ENCODE measurements around the gene SYNE1.
A peak's percentile ranks its signal among the peaks of the same experiment; 100 is the strongest.

The SYNE1 gene

GRCh38 chr6:152099446-152100182 lies 537.5 kb downstream of the SYNE1 start:
- DNase-seq (ENCODE audit: low read depth) = no peak
- TF ChIP-seq, protein P1, sequence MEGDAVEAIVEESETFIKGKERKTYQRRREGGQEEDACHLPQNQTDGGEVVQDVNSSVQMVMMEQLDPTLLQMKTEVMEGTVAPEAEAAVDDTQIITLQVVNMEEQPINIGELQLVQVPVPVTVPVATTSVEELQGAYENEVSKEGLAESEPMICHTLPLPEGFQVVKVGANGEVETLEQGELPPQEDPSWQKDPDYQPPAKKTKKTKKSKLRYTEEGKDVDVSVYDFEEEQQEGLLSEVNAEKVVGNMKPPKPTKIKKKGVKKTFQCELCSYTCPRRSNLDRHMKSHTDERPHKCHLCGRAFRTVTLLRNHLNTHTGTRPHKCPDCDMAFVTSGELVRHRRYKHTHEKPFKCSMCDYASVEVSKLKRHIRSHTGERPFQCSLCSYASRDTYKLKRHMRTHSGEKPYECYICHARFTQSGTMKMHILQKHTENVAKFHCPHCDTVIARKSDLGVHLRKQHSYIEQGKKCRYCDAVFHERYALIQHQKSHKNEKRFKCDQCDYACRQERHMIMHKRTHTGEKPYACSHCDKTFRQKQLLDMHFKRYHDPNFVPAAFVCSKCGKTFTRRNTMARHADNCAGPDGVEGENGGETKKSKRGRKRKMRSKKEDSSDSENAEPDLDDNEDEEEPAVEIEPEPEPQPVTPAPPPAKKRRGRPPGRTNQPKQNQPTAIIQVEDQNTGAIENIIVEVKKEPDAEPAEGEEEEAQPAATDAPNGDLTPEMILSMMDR (IDR thresholded peaks at IDR 0.05; ENCODE audit: control insufficient read depth, extremely low read depth, insufficient read depth) = no peak
- H3K4me3 ChIP-seq (ENCODE audit: low read depth, low read length) = no peak overlapping the region

DNA sequence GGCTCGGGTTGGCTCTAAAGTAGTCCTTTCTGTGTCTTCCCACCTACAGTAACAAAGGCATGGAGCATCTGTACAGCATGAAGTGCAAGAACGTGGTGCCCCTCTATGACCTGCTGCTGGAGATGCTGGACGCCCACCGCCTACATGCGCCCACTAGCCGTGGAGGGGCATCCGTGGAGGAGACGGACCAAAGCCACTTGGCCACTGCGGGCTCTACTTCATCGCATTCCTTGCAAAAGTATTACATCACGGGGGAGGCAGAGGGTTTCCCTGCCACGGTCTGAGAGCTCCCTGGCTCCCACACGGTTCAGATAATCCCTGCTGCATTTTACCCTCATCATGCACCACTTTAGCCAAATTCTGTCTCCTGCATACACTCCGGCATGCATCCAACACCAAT lies 538.5 kb downstream of the SYNE1 start:
- no peak overlapping the region for H3K4me3 ChIP-seq (ENCODE audit: low read depth, low read length)
- no peak for DNase-seq (ENCODE audit: low read depth)
- TF ChIP-seq, protein P1 (IDR thresholded peaks at IDR 0.05; ENCODE audit: control insufficient read depth, extremely low read depth, insufficient read depth) = no peak

DNA sequence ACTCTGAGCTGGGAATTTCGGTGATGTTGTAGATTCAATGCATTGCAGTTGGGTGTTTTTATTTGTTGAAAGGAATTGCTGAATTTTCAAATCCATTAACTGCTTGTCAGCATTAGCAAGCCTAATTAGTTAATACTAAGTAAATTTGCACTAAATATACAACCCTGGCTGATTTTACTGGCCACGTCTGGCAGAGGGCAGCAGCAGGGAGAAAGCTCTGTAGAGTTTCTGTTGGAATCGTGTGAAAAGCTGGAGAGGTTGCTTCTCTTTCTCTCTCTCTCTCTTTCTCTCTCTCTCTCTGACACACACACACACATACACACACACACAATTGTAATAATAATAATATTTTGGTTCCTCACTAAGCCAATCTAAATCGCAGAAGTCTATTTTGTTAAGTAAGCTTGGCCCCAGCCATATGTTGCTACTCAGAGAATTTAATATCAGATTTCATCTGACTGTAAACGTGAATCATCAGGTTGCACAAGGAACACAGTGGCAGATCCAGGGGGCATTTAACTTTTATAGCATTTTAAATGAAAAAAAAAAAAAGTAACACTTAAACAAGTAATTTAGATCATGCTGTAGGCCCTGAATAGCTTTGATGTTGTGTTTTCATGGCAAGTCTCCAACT lies 540.2 kb downstream of the SYNE1 start:
- H3K4me3 ChIP-seq (ENCODE audit: low read depth, low read length) = no peak overlapping the region
- DNase-seq (ENCODE audit: low read depth) = no peak
- TF ChIP-seq, protein P1 (IDR thresholded peaks at IDR 0.05; ENCODE audit: control insufficient read depth, extremely low read depth, insufficient read depth) = peak; percentile 27; the same call in 1 of the 2 replicates

GRCh38 chr6:152094992-152095592 lies 542.1 kb downstream of the SYNE1 start:
- DNase-seq (ENCODE audit: low read depth) = no peak

GRCh38 chr6:152094276-152094675 lies 542.9 kb downstream of the SYNE1 start:
- TF ChIP-seq, protein P1 (IDR thresholded peaks at IDR 0.05; ENCODE audit: control insufficient read depth, extremely low read depth, insufficient read depth) = no peak
- DNase-seq (ENCODE audit: low read depth) = no peak
- H3K4me3 ChIP-seq (ENCODE audit: low read depth, low read length) = no peak overlapping the region

More at GRCh38 chr6:152094992-152095592, 542.1 kb downstream of the SYNE1 start:
- no peak overlapping the region for H3K4me3 ChIP-seq (ENCODE audit: low read depth, low read length)
- TF ChIP-seq, protein P1 (IDR thresholded peaks at IDR 0.05; ENCODE audit: control insufficient read depth, extremely low read depth, insufficient read depth) = no peak

GRCh38 chr6:152093711-152094110 lies 543.5 kb downstream of the SYNE1 start:
- no peak overlapping the region for H3K4me3 ChIP-seq (ENCODE audit: low read depth, low read length)
- DNase-seq (ENCODE audit: low read depth) = no peak
- TF ChIP-seq, protein P1 (IDR thresholded peaks at IDR 0.05; ENCODE audit: control insufficient read depth, extremely low read depth, insufficient read depth) = no peak
